HG03139 (cell line): ENCODE results near the gene MYO9B.

Experiments
- ATAC-seq: cut with Tn5 transposase; IDR thresholded peaks from one replicate; pipeline ENCODE4 v1.9.1; 2021; ENCODE audit not compliant: unreplicated experiment

MYO9B gene, protein sequence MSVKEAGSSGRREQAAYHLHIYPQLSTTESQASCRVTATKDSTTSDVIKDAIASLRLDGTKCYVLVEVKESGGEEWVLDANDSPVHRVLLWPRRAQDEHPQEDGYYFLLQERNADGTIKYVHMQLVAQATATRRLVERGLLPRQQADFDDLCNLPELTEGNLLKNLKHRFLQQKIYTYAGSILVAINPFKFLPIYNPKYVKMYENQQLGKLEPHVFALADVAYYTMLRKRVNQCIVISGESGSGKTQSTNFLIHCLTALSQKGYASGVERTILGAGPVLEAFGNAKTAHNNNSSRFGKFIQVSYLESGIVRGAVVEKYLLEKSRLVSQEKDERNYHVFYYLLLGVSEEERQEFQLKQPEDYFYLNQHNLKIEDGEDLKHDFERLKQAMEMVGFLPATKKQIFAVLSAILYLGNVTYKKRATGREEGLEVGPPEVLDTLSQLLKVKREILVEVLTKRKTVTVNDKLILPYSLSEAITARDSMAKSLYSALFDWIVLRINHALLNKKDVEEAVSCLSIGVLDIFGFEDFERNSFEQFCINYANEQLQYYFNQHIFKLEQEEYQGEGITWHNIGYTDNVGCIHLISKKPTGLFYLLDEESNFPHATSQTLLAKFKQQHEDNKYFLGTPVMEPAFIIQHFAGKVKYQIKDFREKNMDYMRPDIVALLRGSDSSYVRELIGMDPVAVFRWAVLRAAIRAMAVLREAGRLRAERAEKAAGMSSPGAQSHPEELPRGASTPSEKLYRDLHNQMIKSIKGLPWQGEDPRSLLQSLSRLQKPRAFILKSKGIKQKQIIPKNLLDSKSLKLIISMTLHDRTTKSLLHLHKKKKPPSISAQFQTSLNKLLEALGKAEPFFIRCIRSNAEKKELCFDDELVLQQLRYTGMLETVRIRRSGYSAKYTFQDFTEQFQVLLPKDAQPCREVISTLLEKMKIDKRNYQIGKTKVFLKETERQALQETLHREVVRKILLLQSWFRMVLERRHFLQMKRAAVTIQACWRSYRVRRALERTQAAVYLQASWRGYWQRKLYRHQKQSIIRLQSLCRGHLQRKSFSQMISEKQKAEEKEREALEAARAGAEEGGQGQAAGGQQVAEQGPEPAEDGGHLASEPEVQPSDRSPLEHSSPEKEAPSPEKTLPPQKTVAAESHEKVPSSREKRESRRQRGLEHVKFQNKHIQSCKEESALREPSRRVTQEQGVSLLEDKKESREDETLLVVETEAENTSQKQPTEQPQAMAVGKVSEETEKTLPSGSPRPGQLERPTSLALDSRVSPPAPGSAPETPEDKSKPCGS (N-terminal part only)

DNA sequence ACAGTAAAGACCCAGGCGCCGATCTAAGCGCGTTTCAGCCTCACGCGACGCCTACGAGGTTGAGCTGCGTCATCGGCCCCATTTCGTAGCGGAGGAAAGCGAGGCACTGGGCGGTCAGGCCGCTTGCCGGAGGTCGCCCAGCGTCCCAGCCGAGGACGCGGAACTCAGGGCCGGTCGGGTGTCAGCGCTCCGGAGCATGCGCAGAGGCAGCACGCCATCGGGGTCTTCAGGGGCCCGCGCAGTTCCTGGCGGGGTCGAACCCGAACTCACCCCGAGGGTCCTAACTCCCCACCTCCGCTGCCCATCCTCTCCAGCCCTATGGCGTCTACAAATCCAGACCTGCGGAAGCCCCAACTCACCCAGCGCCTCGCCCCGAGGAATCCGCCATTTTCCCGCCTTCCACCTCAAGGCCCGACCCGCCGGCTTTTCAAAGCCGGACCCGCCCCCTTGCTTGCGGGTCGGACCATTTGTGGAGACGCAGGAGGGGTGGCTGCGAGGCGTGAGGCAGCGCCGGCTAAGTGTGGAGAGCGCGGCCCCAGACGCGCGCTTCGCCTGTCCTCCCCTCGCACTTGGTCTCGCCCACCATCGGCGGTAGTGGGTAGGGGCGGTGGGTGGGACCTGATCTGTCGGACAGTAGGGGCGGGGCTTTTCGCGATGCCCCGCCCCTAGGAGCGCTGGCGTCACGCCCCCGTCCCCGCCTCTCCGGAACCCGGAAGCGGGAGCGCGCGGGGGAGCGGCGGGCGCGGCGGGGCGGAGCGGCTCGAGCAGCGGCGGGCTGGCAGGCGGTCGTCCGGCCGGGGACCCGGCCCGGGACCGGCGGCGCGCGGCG is at the start of gene MYO9B, which contains the start of gene HAUS8:
Gene MYO9B (plus strand): TSS at position 743 of the 829 bp plus-strand sequence. CDS start 25,941 bp downstream, outside the sequence.
Gene HAUS8 (minus strand): TSS at position 418 of the 829 bp plus-strand sequence. CDS start 30 bp downstream, at position 388.
- peak; percentile 76 for ATAC-seq

DNA sequence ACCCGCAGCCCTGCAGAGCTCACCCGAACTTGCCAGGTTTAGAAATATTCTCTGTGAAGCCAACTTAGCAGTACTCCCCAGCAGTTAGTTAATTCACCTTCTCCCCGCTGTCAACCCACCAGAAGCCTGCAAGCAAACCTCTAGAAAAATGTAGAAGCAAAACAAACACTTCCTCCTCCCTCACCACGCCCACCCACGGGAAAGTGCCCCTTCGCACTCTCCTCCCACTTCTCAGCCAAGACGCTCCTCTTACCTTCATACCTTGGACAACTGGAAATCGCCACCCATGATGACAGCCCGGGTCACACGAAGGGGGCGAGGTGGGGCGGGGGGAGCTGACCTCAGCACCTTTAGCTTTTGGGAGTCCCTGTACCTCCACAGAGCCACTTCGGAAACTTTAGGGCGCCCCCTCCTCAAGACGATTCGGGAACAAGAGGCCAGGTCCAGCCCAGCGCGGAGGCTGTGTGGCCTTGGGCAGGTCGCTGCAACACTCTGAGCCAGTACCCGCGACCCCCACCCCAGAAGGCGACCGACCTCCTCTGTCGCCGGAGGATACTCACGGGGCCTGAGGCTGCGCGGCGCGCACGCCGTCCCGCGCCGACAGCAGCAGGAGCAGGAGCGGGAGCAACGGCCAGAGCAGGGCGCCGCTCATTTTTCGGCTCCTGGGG is 49.5 kb upstream of the MYO9B start:
- no peak for ATAC-seq

- no peak for ATAC-seq
These were observed 48.7 kb upstream of the MYO9B start, which contains the start of gene CPAMD8 for GRCh38 chr19:17026706-17027534. TSS of gene CPAMD8 (minus strand) at chr19:17026810. CDS start at chr19:17026642, 168 bp downstream.

- no peak for ATAC-seq
These were observed 48.0 kb upstream of the MYO9B start for GRCh38 chr19:17027535-17027975.

DNA sequence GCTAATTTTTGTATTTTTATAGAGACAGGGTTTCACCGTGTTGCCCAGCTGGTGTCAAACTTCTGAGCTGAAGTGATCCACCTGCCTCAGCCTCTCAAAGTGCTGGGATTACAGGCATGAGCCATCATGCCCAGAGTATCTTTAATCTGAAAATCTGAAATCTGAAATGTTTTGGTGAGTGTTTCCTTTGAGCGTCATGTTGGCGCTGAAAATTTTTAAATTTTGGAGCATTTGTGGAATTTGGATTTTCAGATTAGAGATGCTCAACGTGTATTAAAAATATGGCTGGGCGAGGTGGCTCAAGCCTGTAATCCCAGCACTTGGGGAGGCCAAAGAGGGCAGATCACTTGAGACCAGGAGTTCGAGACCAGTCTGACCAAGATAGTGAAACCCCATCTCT is 43.8 kb upstream of the MYO9B start:
- no peak for ATAC-seq

- ATAC-seq, result no peak
These were observed 39.6 kb upstream of the MYO9B start for GRCh38 chr19:17035842-17036424.

- no peak for ATAC-seq
These were observed 38.9 kb upstream of the MYO9B start for GRCh38 chr19:17036640-17037039.

GRCh38 chr19:17037184-17037583 is 38.4 kb upstream of the MYO9B start:
- no peak for ATAC-seq

DNA sequence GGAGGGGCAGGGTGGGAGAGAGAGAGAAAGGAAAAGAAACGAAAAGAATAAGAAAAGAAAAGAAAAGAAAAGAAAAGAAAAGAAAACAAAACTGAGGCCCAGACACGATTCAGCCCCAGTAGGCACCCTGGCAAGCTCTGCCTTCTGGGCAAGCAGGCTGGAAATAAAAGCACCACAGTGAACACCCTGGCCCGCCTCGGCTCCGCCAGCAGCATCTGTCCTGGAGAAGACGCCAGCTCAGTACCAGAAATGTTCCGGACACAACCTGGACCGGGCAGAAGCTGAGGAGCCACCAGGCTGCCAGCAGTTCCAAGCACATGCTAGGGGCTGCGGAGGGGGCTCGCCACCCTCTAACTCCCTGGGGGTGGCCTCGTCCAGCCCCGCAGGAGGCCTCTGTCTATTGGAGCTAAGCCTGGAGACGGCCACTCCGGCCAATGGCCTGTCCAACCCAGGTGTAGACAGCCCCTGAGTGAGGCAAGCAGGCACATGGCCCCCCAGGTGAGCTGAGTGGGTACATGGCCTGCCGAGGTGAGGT is 37.5 kb upstream of the MYO9B start:
- ATAC-seq, result no peak

DNA sequence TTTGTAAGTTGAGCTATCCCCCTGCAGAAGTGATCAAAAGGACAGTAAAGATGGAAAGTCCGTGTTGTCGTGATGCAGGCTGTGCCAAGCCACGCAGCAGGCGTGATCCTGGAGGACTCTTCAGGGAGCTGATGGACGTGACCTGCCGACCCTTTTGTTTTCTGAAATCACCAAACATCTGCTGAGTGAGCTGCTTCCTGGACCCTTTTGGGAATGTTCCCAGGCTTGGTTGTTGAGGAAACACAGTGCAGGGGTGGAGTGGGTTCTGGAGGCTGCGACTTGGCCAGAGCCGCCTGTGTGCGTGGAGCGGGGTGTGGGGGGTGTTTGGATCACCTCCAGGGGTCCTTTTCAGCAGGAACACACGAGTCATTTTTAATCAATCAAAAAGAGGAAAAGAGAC is 33.6 kb upstream of the MYO9B start:
- no peak for ATAC-seq

GRCh38 chr19:17043744-17044143 is 31.8 kb upstream of the MYO9B start:
- no peak for ATAC-seq

- ATAC-seq, result no peak
These were observed 29.6 kb upstream of the MYO9B start for GRCh38 chr19:17045907-17046502.

- no peak for ATAC-seq
These were observed 26.6 kb upstream of the MYO9B start for GRCh38 chr19:17048885-17049453.

- ATAC-seq, result no peak
These were observed 25.8 kb upstream of the MYO9B start for GRCh38 chr19:17049711-17050280.

- ATAC-seq, result no peak
These were observed 23.1 kb upstream of the MYO9B start for GRCh38 chr19:17052439-17052838.

GRCh38 chr19:17054746-17055145 is 20.8 kb upstream of the MYO9B start:
- no peak for ATAC-seq

- ATAC-seq, result no peak
These were observed 19.9 kb upstream of the MYO9B start for GRCh38 chr19:17055636-17056035.
